Gastrocnemius medialis (tissue), 4 donors: ENCODE measurements around the gene TMEM132E.

Experiments used
- CTCF ChIP-seq, 5 experiments: fragments of 450-650 bp in 3 of 5; fragments of 200-600 bp in 2 of 5; sonication (generic) in 2 of 5; IDR thresholded peaks in 4 of 5; conservative IDR thresholded peaks in 1 of 5; 1 replicate in 4 of 5; 2 replicates in 1 of 5; pipeline ENCODE4 v1.5.1; 2016 to 2019; ENCODE audit warnings: antibody characterized with exemption in 5 of 5, mild to moderate bottlenecking in 3 of 5, moderate library complexity in 3 of 5
- POLR2A ChIP-seq, 2 donors: fragments of 450-650 bp; IDR thresholded peaks; one replicate each; pipeline ENCODE4 v1.6.1; 2017; ENCODE audit warnings: antibody characterized with exemption in 2 of 2, mild to moderate bottlenecking in 2 of 2, moderate library complexity in 2 of 2

GRCh38 chr17:34609210-34609609, 29.8 kb downstream of the TMEM132E start:
- TF ChIP-seq CTCF (IDR thresholded peaks at IDR 0.05 in 4 of 5, conservative IDR thresholded peaks at IDR 0.05 in 1 of 5) (no peak), POLR2A (IDR thresholded peaks at IDR 0.05) (no peak)
